ENCODE measurements around the gene FRY. TPM values are rescaled to one million over a fixed set of nuclear protein-coding genes. Genes with fewer than 3 reads are reported as not detected.

The FRY gene
- total RNA-seq, 1 donor from 2014 or later: 153 TPM

DNA sequence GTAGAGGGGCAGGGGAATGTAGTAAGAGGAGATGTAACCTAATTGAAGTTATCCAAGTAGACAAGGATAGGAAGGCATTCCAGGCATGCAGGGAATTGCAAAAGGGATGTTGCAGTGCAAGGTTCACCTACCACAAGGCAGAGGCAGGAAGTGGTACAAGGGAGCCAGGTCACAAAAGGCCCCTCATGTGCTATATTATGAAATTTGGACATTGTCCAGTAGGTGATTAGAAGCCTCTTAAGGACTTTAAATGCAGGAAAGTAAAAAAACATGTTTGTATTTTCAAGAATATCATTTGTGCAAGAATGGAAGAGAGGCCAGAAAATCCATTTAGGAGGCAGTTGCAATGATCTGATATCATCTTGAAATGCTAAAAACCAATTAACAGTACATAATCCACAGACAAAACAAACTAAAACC, 111.4 kb downstream of the FRY start:
- DNase-seq (no peak), ATAC-seq (peak; percentile 31)

DNA sequence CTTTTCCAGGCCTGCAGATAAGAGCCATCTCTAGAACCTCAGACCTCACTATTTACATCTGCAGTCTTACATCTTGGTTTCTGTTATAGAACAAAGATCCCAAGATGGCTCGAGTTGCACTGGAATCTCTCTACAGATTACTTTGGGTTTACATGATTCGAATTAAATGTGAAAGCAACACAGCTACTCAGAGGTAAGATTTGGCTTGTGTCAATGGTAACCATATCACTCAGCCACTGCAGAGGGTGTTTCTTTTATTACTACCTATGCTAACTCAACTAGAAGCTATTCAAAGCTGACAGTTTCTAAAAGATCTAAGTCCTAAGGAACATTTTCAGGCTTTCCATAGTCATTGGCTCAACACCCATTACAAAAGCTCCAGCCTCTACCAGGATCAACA, 115.6 kb downstream of the FRY start:
- intact Hi-C loops (cut with micrococcal nuclease): no loop called here
- no peak for ATAC-seq
- no peak for DNase-seq

More for the DNA sequence above, 111.4 kb downstream of the FRY start:
- intact Hi-C loops (cut with micrococcal nuclease): no loop called here

DNA sequence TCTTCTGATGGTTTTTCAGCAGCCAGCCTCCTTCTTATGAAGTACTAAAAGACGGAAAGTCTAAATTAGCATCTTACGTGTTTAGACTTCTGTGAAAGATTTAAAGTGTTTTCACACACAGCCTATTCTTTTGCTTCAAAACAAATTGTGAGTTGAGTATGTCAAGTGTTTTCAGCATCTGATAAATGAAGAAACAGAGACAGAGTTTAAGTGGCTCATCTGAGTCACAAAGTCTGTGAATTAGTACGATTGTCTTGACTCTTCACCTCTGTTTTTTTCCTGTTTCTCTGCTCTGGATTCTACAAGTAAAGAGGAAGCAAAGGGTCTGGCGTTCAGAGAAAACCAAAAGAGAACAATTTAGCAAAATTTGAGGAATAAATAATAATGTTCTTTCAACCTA, 116.4 kb downstream of the FRY start:
- intact Hi-C loops (cut with micrococcal nuclease): no loop called here
- ATAC-seq: no peak

DNA sequence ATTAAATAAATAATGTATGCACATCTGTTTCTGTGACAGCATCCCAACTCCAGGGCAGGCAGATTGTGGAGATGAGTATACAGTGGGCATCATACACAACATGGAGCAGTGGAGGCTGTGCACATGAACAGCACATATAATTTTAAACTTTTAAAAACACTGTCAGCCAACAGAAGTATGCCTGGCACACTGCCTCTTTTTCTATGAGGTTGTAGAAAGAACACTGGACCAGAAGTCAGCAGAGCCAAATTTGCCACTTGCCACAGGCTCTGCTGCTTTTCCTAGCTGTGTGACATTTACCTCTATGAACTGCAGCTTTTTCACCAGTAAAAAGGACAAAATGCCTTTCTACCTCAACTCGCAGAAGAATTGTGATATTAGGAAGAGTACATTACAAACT, 118.7 kb downstream of the FRY start:
- DNase-seq (no peak), ATAC-seq (peak; percentile 82)
- intact Hi-C loops (cut with micrococcal nuclease): no loop called here

More for the DNA sequence above, 116.4 kb downstream of the FRY start:
- DNase-seq: no peak

DNA sequence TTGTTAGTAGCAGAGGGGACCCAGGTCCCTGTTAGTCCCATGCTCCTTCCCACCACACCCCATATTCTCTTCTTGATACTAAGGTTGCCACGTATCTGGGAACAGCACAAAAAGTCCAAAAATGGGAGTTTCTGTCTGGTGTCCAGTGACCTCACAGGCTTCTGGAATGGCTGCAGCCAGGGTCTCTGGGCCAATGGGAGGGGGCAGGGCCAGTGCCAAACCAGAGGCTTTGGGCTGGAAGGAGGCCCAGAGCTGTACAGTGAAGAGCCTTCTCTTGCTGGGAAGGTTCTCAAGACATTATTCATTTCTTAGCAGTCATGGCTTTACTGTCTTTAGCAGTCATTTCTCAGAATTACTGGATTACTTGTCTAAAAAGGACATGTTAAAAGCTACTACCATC, 119.2 kb downstream of the FRY start:
- DNase-seq: peak; percentile 81
- ATAC-seq: peak; percentile 91
- intact Hi-C loops (cut with micrococcal nuclease): no loop called here

DNA sequence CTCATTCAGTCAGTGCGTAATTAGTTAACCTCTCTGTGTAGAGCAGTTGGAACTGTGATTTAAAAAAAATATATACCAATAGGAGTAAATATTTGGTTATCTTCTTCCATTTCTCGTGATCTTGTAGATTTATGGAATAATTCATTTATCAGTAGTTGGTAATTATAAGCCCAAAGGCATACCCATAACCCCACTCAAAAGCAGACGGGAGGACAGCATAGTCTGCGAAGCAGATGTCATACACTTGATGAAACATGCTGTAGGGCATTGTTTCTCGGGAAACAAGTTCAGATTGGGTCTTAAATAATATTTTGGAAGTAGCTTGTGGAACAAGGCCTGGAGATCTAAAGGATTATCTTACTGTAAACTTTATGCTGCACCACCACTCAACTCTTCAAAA, 119.7 kb downstream of the FRY start:
- intact Hi-C loops (cut with micrococcal nuclease): no loop called here
- ATAC-seq: no peak
- no peak for DNase-seq

DNA sequence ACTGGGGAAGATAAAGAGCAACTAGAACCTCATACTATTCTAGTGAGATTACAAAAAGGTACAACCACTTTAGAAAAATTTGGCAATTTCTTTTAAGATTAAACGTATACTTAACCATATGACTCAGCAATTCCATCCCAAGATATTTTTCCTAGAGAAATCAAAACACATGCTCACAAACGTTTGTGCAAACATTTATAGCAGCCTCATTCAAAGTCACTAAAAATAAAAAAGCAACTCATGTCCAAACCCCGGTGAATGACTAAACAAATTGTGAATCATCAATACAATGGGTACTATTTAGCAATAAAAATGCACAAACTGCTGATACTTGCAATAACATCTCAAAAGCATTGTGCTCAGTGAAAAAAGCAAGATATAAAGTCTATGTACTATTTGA, 121.5 kb downstream of the FRY start:
- no peak for DNase-seq
- ATAC-seq: no peak
- intact Hi-C loops (cut with micrococcal nuclease): no loop called here

DNA sequence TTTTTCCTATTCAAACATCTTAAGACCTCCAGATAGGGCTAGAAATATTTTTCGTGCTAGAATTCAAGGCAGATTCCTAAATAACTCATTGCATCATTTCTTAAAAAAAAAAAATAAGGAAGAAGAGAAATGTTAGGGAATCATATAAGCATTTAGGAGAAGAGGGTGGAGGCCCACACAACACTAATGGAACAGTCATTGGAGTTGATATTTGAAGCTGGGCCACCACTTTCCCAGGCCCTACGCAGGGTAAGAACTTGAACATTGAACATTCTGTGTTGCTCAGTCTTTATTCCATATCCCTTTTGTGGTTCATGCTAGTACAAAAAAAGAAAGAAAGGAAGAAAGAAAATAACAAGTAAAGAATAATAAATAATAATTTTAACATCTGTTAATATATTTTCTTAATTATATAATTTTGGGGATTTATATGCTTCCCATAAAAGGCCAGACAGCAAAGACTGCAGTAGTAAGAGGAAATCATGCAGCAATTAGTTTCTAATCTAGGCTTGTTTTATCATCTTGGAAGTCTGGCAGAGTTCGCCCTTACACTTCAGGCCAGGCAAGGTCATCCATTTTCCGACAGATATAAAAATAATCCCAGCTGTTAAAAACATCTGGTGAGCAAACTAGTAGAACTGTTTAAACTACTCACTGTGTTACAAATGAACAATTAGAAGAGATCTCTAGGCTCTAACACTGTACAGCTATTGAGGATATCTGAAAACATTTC, 127.7 kb downstream of the FRY start:
- ATAC-seq: peak; percentile 93
- intact Hi-C loops (cut with micrococcal nuclease): no loop called here

DNA sequence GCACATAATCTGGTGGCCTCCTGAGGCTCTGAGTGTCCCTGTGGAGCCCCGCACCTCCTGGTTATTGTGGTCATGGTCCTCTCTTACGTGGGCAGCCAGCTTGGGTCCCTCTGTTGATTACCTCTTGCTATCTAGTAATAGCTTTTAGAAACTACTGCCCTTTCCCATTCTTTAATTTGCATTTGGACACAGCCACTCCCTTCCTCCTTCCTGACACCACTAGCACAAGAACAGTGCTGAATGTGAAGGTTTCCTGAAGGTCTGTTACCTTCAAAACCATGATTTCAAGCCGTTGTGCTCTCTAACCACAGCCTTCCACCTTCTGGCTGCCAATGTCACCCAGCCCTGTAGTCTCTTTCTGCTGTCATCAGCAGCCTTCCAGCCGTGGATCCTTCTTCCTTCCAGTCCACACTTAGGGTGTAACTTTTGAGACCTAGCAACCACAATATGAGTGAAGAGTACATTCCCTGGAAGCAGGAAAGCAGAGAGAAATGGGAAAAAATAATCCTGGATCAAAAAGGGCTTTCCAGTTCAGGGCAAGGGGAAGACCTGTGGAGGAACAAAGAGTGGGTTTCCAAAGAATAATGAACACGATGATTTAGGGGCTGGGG, 130.9 kb downstream of the FRY start:
- DNase-seq: no peak
- ATAC-seq: no peak
- intact Hi-C loops (cut with micrococcal nuclease): no loop called here

More for the DNA sequence above, 127.7 kb downstream of the FRY start:
- DNase-seq: no peak

DNA sequence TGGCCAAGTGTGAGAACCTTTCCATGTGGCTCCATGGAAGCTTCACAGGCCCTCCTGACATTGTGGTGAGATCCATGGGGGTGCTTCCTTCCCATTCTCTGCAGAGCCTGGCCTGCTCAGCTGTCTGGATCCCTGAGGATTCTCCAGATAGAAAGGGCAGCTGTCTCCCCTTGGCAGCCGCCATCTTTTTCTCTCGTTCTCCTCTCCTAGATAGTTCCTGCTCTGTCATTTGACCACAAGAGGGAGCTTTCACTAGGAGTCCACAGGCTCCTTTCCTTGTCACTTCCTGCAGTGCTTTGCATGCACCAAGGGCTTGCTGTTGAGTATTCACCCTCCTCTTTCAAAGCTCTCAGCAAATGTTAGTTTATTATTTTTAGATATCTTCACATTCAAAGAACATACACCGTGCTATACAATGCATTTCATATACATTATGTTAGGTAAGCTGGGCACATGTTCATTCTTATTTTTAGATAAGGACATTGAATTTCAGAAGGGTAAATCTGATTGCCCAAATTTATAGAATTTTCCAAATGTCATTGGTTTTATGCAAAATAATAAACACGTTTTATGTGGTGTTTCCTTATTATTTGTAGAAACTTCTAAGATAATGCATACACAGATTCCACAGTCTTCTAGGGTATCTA, 133.2 kb downstream of the FRY start:
- peak; percentile 20 for ATAC-seq
- intact Hi-C loops (cut with micrococcal nuclease): no loop called here

DNA sequence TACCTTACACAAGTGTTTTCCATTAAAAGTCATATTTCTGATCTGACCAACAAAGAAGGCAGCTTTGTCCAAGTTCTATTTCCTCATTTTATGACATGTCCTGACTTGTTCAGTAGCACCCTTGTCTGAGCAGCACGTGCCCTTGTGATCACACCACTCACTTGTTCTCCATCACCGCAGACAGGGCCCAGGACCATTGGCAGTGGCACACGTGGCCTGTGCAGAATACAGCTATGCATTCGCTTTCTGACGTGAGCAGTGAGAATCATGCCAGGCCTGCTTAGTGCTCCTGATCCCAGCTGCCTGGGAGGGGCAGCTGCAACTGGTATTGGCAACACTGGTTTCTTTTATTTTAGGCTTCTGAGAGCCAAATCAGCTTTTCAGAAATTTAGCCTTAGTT, 134.2 kb downstream of the FRY start:
- ATAC-seq (peak; percentile 82), DNase-seq (peak; percentile 74)
- intact Hi-C loops (cut with micrococcal nuclease): no loop called here

More for the DNA sequence above, 133.2 kb downstream of the FRY start:
- DNase-seq: no peak

DNA sequence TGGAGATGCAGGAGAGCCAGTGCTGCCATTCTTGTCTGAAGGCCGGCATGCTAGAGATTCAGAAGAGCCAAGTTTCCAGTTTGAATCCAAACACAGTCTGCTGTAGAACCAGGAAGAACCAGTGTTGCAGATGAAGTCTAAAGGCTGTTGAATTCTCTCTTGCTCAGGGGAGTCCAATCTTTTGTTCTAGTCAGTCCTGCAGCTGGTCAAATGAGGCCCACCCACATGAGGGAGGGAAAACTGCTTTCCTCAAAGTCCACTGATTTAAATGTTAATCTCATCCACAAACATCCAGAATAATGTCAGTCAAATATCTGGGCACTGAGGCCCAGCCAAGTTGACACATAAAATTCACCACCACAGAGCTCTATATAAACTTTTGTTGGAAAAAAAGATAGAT, 136.6 kb downstream of the FRY start:
- intact Hi-C loops (cut with micrococcal nuclease): no loop called here
- ATAC-seq (no peak), DNase-seq (no peak)

DNA sequence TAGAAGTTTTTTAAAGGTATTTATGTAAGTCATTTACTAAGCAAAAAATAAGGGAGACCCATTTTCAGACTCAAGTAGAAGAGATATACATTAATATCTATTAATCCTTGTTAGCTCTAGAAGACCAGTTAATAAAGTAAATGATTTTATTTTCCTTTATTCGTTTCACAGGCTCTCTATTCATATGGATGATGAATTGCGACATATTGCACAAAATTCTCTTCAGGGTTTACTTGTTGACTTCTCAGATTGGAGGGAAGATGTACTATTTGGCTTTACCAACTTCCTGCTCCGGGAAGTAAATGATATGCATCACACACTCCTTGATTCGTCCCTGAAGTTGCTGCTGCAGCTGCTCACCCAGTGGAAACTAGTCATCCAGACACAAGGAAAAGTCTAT, 139.3 kb downstream of the FRY start:
- ATAC-seq (no peak), DNase-seq (no peak)
- intact Hi-C loops (cut with micrococcal nuclease): no loop called here

DNA sequence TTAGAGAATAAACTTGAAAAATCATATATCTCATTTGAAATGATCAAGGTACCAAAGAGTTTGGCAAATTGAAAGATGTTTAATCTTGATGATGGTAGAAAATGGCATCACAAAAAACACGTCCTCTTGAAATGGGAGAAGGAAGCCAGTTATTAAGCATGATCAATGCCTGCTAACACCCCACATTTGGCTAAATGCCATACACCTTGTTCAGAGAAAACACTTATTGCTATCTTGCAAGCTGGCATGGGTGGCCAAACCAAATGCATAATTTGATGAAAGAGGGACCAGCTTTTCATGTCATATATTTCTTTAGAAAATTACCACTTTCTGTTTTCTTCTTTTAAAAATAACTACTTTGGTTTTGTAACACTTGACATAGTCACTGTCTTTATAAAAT, 142.3 kb downstream of the FRY start:
- intact Hi-C loops (cut with micrococcal nuclease): no loop called here
- no peak for ATAC-seq

DNA sequence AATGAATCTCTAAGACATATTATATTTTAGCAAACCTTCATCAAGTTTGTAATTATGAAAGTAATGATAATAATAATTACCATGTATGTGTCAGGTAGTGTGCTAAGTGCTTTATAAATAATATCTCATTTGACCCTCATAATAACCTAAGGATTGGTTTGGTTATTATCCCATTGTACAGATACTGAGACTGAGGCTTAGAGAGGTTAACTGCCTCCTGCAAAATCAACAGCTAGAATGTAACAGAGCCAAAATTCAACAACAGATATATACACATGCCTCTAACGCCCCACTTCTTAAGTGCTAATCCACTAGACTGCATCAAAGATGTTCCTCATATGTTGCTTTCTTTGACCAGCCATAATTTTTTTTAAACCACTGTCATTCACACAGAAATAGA, 142.8 kb downstream of the FRY start:
- intact Hi-C loops (cut with micrococcal nuclease): no loop called here
- no peak for ATAC-seq

More for the DNA sequence above, 142.3 kb downstream of the FRY start:
- DNase-seq: no peak

DNA sequence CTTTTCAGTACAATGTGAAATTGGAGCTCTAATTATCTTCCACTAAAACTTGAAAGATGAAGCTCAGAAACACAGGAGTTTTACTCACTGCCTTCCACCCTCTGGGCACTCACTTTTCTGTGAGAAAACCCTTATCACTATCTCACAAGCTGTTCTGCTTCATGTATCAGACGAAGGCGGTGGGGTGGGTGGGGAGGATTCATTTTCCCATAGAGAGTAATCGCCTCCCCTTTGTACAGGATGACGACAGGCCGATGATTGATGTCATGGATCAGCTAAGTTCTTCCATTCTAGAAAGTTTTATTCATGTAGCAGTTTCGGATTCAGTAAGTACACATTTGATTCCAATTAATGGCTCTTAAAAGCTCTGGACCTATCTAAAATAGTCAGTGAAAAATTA, 143.7 kb downstream of the FRY start:
- intact Hi-C loops (cut with micrococcal nuclease): no loop called here
- no peak for DNase-seq
- no peak for ATAC-seq

More for the DNA sequence above, 142.8 kb downstream of the FRY start:
- DNase-seq: no peak

DNA sequence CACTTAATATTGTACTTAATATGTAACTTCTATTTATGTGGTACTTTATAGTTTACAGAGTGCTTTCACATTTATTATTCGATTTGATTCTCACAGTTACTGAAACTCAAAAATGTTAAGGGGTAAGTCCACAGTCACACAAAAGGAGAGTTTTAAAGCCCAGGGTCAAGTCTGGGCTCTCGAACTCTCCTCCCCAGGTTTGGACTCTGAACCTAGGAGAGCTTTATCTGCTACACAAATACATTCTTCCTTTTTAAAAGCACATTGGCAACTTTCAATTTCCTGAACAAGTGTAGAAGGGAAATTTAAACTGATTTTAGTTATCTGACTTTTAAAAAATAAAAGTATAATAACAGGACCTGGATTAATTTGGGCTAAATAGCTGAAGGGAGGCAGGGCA, 144.4 kb downstream of the FRY start:
- no peak for DNase-seq
- no peak for ATAC-seq
- intact Hi-C loops (cut with micrococcal nuclease): no loop called here

DNA sequence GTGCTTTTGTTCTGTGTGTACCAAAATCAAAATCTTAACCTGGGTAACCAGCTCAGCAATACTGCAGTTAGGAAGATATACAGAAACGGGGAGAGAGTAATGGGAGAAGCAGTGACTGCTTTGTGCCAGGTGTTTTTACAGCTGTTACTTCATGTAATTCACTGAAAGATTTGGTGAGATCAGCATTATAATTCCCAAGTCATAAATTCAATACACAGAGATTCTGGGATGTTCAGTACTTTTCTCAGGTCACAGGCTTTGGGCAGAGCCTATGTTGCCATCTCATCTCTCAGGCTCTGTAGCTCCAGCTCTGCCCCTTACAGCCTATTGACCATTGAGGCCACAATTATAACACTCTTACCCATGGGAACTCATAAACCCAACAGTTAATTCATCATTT, 145.1 kb downstream of the FRY start:
- ATAC-seq (no peak), DNase-seq (no peak)
- intact Hi-C loops (cut with micrococcal nuclease): no loop called here

DNA sequence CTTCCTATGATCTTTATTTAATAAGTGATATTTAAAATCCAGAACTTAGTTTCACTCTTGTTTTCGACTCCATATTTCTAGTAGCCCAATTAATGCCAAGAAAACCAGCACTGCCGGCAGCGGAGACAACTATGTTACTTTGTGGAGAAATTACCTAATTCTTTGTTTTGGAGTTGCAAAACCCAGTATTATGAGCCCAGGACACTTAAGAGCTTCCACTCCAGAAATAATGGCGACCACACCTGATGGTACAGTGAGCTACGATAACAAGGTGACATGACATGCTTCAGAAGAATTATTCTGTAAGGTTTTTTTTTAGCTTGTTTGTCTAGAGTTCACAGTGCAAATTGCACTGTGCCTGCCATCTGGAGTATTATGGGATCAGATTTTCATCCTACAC, 147.2 kb downstream of the FRY start:
- DNase-seq (no peak), ATAC-seq (peak; percentile 37)
- intact Hi-C loops (cut with micrococcal nuclease): no loop called here

DNA sequence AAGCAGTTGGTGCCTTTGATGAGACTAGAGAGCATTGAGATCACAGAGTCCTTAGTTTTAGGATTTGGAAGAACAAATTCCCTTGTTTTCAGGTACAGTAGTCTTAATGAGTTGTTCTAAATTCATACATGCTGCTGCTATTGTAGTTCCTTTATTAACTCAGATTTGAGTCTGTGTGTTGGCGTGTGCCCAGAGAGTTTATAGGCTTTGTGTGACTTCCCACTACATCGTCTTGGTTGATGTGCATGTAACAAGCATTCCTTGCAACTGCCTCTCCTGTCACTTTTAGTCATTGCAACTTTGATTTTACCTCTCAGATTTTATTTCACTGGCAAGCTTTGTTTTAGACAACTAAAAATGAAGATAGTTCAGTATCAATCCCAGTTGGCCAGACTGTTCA, 148.1 kb downstream of the FRY start:
- intact Hi-C loops (cut with micrococcal nuclease): no loop called here
- DNase-seq (no peak), ATAC-seq (no peak)

DNA sequence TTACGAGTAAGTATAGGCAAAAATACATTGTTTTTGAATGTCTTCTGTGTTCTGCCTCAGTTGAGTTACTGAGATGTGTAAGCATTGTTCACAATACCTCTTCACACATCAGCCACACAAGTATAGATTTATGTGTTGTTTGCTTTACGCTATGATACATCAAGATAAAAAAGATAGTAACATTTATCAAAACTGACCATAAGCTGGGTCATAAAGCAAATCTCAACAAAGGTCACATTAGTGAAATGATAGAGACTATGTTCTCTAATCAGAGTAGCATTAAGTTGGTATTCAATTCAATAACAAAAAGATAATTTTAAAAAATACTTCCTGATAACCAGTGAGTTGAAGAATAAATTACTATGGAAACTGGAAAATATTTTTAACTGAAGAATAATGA, 156.1 kb downstream of the FRY start:
- no peak for ATAC-seq
- intact Hi-C loops (cut with micrococcal nuclease): no loop called here
- no peak for DNase-seq

All from left ventricle myocardium superior (tissue), 1 donor.